ENCODE data around the gene COL4A2.

The COL4A2 gene

DNA sequence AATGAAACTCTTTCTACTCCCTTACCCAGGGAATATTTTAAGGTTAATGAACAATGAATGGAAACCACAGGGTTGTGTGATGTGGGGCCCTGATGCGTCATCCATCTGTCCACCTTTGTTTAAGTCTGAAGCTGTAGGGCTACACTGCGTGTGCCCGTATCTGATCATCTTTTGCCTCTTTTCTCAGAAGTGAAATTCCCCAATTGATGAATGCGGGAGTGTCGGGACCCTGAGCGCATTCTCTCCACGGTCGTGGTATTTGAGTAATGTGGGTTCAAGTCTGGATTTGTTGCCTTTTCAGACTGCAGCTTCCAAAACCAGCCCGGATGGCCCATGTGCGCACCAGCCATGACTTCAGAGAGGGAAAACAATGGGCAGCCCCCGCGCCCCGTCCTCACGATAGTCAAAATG lies 112.3 kb downstream of the COL4A2 start:
- DNase-seq (ENCODE audit: low spot score), result no peak

GRCh38 chr13:110419946-110420345 lies 112.9 kb downstream of the COL4A2 start:
- DNase-seq (ENCODE audit: low spot score), result no peak

GRCh38 chr13:110420626-110421025 lies 113.5 kb downstream of the COL4A2 start:
- DNase-seq (ENCODE audit: low spot score), result no peak

DNA sequence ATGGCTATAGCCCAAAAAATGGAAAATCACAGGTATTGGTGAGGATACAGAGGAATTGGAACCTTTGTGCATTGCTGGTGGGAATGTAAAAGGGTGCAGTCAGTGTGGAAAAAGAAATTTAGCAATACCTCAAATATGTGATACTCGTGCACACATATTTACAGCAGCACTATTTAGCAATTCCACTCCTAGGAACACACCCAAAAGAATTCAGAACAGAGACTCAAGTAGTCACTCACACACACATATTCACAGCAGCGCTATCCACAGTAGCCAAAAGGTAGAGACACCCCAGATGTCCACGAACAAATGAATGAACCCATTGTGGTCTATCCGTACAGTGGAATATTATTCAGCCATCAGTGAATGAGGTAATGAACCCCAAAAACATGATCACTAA lies 114.0 kb downstream of the COL4A2 start:
- DNase-seq (ENCODE audit: low spot score), result no peak

- no peak for DNase-seq (ENCODE audit: low spot score)
Observed at GRCh38 chr13:110421696-110422385, 114.8 kb downstream of the COL4A2 start.

GRCh38 chr13:110422913-110423688 lies 116.0 kb downstream of the COL4A2 start:
- no peak for DNase-seq (ENCODE audit: low spot score)

DNA sequence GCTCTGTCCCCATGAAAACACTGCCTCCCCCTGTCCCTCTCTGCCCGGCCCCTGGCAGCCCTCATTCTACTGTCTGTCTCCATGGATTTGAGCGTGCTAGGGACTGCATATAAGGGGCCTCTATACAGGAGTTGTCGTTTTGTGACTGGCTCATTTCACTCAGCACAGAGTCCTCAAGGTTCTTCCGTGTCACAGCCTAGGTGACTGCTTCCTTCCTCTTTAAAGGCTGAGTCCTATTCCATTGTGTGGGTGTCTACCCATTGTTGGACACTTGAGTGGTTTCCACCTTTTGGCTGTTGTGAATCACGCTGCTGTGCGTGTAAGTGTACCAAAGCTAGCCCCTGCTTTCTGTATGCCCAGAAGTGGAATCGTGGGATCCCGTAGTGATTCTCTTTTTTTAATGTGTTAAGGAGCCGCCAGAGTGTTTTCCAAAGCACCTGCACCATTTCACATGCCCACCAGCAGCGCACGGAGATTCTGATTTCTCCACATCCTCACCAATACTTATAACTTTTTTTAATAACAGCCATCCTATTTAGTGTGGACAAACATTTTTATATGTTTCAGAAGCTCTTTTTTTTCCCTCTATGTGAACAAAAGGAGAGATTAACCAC lies 116.7 kb downstream of the COL4A2 start:
- no peak for DNase-seq (ENCODE audit: low spot score)

DNA sequence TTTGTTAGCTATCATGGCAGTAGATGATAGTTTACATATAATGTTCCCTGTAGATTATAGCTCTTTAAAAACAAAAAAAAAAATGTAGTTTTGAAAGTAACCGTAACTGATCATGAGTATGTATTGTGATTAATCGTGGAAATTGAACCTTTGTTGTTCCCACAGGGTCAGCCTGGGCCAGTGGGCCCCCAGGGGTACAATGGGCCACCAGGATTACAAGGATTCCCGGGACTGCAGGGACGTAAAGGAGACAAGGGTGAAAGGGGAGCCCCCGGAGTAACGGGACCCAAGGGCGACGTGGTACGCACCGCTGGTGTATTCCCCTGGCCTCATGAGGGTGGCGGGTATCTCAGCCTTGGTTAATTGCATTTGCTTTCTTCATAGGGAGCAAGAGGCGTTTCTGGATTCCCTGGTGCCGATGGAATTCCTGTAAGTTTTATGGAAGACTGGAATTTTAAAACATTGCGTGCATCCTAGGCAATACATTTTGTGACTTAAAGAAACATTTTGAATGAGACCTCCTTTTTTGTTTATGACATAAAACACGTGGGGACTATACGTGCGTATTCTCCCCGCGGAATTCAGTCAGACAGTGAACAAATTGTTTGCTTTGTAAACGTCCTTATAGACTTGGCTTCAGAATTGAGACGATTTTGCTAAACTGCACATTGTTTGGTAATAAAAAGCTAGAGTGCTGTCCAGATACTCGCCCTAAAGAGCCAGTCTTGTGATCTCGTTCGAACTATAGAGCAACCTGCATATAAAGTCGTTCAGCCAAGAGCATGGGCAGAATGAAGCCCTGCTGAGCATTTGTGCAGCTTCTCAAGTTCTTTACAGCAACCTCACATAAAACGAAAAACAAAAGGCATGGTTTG lies 117.7 kb downstream of the COL4A2 start:
- DNase-seq (ENCODE audit: low spot score), result no peak

DNA sequence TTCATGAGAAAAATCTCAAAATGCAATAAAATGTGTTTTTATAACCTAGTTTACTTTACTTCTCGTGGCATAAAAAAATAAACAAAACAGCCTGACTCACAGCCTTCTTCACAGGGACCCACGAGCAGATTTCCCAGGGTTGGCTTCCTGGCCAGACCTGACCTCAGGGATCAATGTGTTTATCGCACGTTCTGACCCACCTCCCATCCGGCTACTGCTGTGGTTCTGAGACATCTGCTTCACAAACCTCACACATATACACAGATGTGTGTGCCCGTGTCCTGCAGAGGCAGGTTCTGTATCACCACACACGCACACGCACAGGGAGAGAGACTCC lies 118.3 kb downstream of the COL4A2 start:
- DNase-seq (ENCODE audit: low spot score), result no peak

DNA sequence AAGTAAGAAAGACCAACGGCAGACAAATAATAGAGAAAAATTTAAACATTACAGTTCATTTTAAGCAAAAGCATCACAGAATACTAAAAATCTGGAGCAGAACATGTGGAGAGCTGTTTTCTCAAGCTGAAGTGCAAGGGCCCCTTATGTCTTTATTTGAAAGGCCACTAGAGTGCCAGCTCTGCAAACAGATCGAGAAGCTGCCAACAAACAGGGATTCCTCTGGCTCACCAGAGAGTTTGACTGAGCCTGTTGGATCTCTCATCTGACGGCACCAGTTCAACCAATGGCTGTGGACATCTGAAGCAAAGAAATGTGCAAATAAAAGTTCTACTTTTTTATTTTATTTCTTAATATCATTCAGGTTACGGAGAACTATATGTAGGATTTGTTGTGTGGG lies 119.7 kb downstream of the COL4A2 start:
- no peak for DNase-seq (ENCODE audit: low spot score)

GRCh38 chr13:110428313-110428712 lies 121.2 kb downstream of the COL4A2 start:
- DNase-seq (ENCODE audit: low spot score), result no peak

- no peak for DNase-seq (ENCODE audit: low spot score)
Observed at GRCh38 chr13:110430391-110431336, 123.6 kb downstream of the COL4A2 start.

DNA sequence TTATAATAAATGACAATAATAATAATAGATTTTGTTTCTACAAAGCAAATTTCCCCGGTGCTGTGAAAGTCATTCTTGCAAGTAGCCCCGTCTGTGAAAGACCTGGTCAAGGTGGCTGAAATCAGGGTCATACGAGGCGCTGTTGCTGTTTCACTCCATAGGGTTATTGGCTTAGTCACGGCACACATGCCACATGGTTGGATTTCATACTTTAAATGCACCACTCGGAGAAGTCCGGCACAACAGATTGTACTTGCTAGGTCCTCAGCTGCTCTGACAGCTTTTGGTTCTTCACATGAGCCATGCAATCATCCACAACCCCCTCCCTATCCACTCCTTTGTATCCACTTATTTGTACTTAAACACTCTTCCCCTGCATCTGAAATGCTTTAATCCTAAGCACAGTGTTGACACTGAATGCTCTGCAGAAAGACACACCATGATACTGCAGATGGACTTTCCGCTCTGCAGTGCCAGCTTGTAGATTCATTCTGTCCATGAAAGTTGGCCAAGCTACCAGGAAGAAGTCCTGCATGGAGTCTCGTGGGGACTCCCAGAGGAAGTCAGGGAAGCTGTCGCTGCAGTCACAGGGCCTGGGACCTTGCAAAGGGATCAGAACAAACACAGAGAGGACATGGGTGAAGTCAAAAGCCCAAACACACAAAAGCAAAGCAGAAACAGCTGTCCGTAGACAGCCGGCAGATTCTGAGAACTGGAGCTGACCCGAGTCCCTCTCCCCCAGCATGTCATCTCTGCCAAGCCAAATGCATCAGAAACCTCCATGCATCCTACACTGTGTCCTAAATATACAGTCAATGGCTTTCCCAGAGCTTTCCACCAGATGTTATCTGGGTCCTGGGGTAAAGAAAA lies 124.6 kb downstream of the COL4A2 start:
- no peak for DNase-seq (ENCODE audit: low spot score)

- DNase-seq (ENCODE audit: low spot score), result no peak
Observed at GRCh38 chr13:110432522-110432921, 125.4 kb downstream of the COL4A2 start.

- DNase-seq (ENCODE audit: low spot score), result no peak
Observed at GRCh38 chr13:110433014-110433413, 125.9 kb downstream of the COL4A2 start.

GRCh38 chr13:110434629-110435028 lies 127.5 kb downstream of the COL4A2 start:
- DNase-seq (ENCODE audit: low spot score), result no peak

DNA sequence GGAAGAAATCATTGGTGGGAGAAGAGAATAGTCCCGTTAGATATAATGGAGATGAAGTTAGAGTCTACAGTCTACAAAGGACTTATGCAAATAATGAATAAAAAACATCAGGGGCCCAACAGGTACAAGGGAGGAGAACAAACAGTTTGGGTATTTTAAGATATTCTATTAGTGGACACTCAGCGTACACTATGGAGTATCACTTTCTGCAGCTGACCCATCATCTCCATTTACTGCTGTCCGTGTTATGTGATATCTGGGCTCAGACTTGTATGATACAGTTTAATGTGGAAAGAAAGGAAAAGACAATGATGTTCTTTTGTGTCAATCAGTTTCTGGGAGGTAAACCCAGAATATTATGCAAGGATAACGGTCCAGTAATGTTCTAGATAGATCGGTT lies 128.2 kb downstream of the COL4A2 start:
- no peak for DNase-seq (ENCODE audit: low spot score)

DNA sequence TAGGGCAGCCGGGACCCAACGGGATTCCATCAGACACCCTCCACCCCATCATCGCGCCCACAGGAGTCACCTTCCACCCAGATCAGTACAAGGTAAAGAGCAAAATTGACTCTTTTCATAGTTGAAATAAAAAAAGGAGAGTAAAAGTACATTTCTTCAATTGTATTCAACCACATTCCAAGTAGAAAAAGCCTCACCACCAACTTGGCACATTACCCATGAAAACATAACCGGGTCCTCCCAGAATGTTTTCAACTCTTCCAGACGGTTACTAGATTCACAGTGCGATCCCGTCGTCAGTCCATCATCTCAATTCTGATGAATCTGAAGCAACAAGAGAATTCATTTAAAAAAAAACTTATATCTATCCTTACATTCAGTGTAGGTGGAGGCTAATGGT lies 129.2 kb downstream of the COL4A2 start:
- no peak for DNase-seq (ENCODE audit: low spot score)

- no peak for DNase-seq (ENCODE audit: low spot score)
Observed at GRCh38 chr13:110436786-110437370, 129.8 kb downstream of the COL4A2 start.

GRCh38 chr13:110438211-110438610 lies 131.1 kb downstream of the COL4A2 start:
- DNase-seq (ENCODE audit: low spot score), result no peak
